Neural crest cell (in vitro differentiated cells): Measurements from ENCODE around the gene SCMH1. TPM values are rescaled to one million over a fixed set of nuclear protein-coding genes. Genes with fewer than 3 reads are reported as not detected.

Experiments used
- DNase-seq: peaks from one replicate; pipeline ENCODE4 v3.0.0; 2021; ENCODE audit warnings: low read depth, mixed read lengths, low spot score
- H3K27ac Mint-ChIP-seq: one replicate; pipeline ENCODE4 v1.8.0; 2021; ENCODE audit warnings: mild to moderate bottlenecking, mixed read lengths; ENCODE audit not compliant: unreplicated experiment
- H3K27me3 Mint-ChIP-seq: 2 replicates; pipeline ENCODE4 v1.8.0; 2021; ENCODE audit warnings: low read depth, mild to moderate bottlenecking, mixed read lengths
- H3K36me3 Mint-ChIP-seq: 2 replicates; pipeline ENCODE4 v1.8.0; 2021; ENCODE audit warnings: low read depth, mild to moderate bottlenecking, mixed read lengths
- H3K4me1 Mint-ChIP-seq: 2 replicates; pipeline ENCODE4 v1.8.0; 2021; ENCODE audit warnings: mixed read lengths
- H3K4me3 Mint-ChIP-seq: one replicate; pipeline ENCODE4 v1.8.0; 2021; ENCODE audit warnings: mild to moderate bottlenecking, mixed read lengths
- H3K9me3 Mint-ChIP-seq: 2 replicates; pipeline ENCODE4 v1.8.0; 2021; ENCODE audit warnings: mixed read lengths
- total RNA-seq: library from RNA; stranded (reverse); gene quantifications from 2 replicates; pipeline ENCODE4 v1.2.1, GENCODE V29; 2021
- TF ChIP-seq, protein P1 (sequence below): fragments of 200-600 bp; sonication (generic); conservative IDR thresholded peaks from 2 replicates; pipeline ENCODE4 v1.5.0; 2021; ENCODE audit warnings: antibody characterized with exemption, mild to moderate bottlenecking

SCMH1 gene
- total RNA-seq, 1 donor from 2014 or later = 50.6 TPM

DNA sequence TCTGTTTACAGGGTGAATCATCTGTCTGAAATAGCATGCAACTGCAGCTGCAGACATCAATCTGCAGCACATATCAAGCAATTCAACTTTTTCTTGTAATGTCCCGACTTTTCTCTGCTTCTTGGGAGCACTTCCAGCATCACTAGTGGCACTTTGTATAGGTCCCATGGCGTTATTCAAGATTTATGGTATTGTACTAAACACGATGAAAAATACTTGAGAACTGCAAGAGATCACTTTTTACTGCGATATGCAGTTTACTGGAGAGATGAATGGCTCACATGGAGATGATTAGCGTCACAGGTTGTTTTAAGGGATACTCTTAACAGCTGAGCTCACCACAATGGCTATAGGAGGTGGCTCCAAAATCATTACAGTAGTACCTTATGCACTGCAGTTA is 7.2 kb upstream of the SCMH1 start:
- H3K9me3 Mint-ChIP-seq = peaks cover 5% of the 10 kb centered on the region
- TF ChIP-seq, protein P1, sequence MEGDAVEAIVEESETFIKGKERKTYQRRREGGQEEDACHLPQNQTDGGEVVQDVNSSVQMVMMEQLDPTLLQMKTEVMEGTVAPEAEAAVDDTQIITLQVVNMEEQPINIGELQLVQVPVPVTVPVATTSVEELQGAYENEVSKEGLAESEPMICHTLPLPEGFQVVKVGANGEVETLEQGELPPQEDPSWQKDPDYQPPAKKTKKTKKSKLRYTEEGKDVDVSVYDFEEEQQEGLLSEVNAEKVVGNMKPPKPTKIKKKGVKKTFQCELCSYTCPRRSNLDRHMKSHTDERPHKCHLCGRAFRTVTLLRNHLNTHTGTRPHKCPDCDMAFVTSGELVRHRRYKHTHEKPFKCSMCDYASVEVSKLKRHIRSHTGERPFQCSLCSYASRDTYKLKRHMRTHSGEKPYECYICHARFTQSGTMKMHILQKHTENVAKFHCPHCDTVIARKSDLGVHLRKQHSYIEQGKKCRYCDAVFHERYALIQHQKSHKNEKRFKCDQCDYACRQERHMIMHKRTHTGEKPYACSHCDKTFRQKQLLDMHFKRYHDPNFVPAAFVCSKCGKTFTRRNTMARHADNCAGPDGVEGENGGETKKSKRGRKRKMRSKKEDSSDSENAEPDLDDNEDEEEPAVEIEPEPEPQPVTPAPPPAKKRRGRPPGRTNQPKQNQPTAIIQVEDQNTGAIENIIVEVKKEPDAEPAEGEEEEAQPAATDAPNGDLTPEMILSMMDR = no peak
- peaks cover 6% of the 10 kb centered on the region for H3K27me3 Mint-ChIP-seq
- peaks cover 8% of the 10 kb centered on the region for H3K36me3 Mint-ChIP-seq
- H3K27ac Mint-ChIP-seq = no peak overlapping the region
- H3K4me1 Mint-ChIP-seq = no peaks in the 10 kb centered on the region
- H3K4me3 Mint-ChIP-seq = no peak overlapping the region
- no peak for DNase-seq

DNA sequence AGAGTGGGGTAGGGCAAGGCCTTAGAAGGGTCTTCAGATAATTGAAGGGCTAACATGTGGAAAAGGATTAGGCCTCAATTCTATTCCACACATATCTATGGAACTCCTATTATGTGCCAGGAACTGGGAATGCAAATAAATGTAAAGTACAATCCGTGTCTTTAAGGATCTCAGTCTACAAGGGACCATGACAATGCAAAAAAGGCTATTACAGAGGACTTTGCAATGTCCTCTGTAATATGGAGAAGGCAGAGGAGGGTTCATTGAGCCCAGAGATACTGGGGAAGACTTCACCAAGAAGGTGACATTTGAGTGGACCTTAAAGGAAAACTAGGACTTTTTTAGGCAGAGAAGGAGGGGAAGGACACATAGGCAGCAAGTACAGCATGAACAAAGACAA is 4.5 kb upstream of the SCMH1 start:
- Mint-ChIP-seq H3K27me3 (peaks cover 4% of the 10 kb centered on the region), H3K9me3 (no peaks in the 10 kb centered on the region)
- TF ChIP-seq, protein P1 = no peak

DNA sequence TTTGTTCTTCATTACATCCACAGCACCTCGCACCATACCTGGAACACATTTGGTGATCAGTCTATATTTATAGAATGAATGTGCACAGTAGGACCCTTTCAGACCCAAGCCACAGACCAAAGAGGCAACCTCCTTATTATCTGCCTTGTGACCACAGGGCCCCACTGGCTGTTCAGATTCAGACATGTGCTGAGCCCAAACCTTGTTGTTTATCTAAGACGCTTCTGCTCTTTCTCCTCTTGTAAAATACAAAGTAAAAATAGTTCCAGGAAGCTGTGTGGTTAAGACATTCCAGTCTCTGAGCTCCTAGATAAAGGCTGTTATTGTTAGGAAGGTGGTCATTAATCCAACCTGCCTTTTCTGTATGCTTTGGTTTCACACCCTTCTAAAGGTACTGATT is 3.6 kb upstream of the SCMH1 start:
- Mint-ChIP-seq H3K4me3 (peak overlapping the region; percentile 24), H3K27ac (no peak overlapping the region), H3K4me1 (peaks cover 11% of the 10 kb centered on the region), H3K9me3 (no peaks in the 10 kb centered on the region), H3K36me3 (no peaks in the 10 kb centered on the region), H3K27me3 (peaks cover 4% of the 10 kb centered on the region)
- TF ChIP-seq, protein P1 = no peak
- no peak for DNase-seq

More for the DNA sequence above, 4.5 kb upstream of the SCMH1 start:
- H3K4me3 Mint-ChIP-seq = no peak overlapping the region
- H3K4me1 Mint-ChIP-seq = peaks cover 6% of the 10 kb centered on the region
- DNase-seq = no peak
- peak overlapping the region; percentile 31 for H3K27ac Mint-ChIP-seq
- no peaks in the 10 kb centered on the region for H3K36me3 Mint-ChIP-seq

DNA sequence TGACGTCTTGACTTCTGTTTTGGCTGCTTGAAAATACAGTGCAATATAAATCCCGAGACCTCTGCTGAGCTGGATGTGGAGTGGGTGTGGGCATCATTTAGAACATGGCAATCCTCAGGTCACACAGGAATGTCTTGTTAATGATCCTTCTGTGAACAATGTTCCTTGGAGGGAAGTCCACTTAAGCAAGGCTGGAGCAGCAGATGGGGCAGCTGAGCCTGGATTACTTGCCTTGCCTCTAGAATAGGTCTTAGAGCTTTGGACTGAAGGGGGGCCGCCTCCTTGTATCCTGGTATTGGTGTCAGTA is 926 bp upstream of the SCMH1 start:
- TF ChIP-seq, protein P1 = no peak
- peaks cover 4% of the 10 kb centered on the region for H3K27me3 Mint-ChIP-seq
- no peaks in the 10 kb centered on the region for H3K36me3 Mint-ChIP-seq
- no peaks in the 10 kb centered on the region for H3K9me3 Mint-ChIP-seq
- peak overlapping the region; percentile 14 for H3K27ac Mint-ChIP-seq
- H3K4me3 Mint-ChIP-seq = peak overlapping the region; percentile 90
- H3K4me1 Mint-ChIP-seq = peaks cover 20% of the 10 kb centered on the region
- DNase-seq = no peak

DNA sequence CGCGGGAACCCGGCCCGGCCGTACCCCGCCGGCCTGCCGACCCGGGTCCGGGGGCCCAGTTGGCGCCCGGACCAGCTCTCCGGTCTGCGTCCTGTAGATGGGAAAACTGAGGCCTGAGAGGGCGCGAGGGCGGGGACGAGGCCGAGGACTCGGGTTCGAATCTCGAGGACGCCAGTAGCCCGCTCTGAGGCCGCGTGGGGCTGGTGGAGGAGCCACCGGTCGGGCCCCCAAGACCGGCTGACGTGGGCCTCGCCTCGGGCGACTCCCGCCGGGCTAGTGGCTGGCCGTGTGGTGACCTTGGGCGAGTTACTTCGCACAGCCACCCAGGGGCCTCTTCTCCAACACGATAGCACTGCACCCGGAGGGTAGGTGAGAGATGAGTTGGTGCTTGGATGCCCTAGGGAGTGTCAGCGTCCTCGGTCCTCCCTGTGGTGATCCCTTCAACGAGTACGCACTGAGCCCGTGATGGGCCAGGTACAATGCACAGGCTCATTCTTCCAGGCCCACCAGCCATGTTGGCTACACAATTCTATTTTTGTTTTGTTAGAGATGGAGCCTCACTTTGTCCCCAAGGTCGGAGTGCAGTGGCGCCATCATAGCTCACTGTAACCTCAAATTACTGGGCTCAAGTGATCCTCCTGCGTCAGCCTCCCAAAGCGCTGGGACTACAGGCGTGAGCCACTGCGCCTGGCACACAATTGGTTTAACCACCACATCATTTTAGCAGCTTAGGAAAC is 404 bp upstream of the SCMH1 start:
- TF ChIP-seq, protein P1 = no peak
- H3K4me1 Mint-ChIP-seq = peaks cover 20% of the 10 kb centered on the region
- no peaks in the 10 kb centered on the region for H3K36me3 Mint-ChIP-seq
- H3K27ac Mint-ChIP-seq = no peak overlapping the region
- H3K9me3 Mint-ChIP-seq = no peaks in the 10 kb centered on the region
- peak overlapping the region; percentile 90 for H3K4me3 Mint-ChIP-seq
- DNase-seq = no peak
- peaks cover 4% of the 10 kb centered on the region for H3K27me3 Mint-ChIP-seq
